Islet of Langerhans (tissue), 1 donor: ENCODE results near the gene KLHL22.
A peak's percentile ranks its signal among the peaks of the same experiment; 100 is the strongest.
"Not testable (repeated sequence)": the region's sequence is repeated elsewhere in the genome, so short reads cannot be mapped to it uniquely, and the experiment has no call there.

Source experiments
- FAIRE-seq: peaks from one replicate; lab custom pipeline; 2011; peaks lifted over from hg19 to GRCh38; lab: Jason Lieb, UNC

The KLHL22 gene

DNA sequence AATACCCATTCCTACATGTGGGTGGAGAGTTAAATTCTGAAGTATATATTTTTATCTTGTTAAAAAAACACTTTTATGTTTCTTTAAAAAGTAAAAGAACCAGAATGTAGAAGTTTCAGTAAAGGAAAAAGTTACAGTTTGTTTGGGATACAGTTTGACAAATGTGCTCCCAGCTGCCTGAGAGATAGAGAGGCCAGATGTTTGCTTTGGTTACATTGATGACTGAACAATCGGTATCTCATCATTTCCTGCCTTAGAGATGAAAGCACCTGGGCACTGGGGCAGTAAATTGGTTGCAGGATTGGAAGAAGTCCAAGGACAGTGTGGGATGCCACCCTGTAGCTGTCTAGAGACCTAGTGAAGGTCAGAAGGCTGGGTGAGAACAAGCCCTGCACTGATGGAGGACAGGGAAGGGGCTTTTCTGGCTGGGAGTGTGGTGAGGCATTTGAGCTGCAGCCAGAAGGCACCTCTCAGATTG is 28.4 kb upstream of the KLHL22 start:
- peak; percentile 88 for FAIRE-seq

DNA sequence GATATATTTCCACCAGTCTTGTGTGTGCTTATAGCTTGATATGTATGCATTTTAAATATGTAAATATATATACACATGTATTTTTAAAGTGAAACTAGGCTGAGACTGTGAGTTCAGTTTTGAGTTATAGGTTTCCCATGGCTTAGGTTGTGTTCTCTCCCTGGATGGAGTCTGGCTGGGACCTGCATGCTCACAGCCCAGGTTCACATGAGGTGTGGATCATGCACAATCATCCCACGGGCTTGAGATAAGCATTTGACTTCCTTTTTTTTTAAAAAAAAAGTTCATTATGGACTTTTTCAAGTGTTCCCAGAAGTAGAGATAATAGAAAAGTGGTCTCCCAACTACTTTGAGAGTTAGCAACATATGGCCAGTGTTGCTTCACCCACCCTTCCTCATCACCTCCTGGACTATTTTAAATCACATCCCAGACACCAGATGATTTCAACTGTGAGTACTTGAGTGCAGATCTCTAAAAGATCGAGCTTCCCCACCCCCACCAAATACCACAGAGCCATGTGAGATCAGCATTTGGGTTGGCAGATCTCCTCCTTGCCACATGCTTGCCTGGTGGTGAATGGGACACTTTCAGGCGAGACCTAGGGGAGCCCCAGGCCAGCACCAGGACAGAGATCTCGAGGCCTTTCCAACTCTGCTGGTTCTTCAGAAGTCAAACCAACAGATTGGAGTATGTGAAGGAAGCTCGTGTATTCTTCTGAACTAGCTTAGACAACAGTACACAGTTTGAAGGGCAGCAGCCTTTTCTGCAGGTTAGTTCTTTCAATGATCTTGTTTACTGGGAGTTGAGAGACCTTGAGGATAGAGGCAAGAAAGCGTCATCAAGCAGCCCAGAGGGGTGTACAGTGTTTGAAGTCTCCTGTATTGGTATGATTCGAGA is 27.7 kb upstream of the KLHL22 start:
- no peak for FAIRE-seq

DNA sequence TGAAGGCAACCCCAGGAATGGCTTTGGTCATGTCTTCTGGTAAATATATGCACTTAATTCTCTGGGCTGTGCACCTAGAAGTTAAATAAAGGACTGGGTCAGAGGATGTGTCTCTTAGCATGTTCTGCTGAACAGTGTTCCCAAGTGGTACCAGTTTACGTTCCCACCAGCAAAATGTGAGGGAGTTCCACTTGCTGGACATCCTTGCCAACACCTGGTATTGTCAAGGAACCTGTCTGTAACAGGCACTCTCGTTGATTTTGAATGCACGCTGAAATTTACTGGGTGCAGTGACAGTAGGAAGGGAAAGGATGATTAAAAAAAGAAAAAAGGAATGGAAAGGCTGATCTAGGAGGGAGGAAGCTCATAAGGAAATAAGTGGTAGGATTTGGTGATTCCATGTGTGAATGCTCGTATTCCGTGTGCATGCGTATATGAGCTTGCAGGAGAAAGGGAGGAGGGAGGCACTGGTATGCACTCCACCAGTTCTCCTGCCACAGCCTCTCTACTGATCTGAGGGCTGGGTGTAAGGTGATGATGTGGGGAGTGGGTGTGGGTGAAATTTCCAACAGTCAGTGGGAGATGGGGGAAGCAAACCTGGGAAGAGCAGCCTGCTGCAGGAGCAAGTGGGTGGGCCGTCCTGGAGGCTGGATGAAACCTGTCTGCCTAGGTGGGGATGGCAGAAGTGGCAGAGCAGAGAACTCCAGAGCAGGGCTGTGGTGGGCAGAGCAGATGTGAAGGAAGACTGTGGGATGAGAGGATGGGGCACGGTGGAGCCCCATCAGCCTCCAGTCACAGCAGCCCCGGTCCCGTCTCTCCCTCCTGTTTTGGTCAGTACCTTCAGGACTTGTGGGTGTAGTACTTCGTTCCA is 26.8 kb upstream of the KLHL22 start:
- FAIRE-seq: no peak

DNA sequence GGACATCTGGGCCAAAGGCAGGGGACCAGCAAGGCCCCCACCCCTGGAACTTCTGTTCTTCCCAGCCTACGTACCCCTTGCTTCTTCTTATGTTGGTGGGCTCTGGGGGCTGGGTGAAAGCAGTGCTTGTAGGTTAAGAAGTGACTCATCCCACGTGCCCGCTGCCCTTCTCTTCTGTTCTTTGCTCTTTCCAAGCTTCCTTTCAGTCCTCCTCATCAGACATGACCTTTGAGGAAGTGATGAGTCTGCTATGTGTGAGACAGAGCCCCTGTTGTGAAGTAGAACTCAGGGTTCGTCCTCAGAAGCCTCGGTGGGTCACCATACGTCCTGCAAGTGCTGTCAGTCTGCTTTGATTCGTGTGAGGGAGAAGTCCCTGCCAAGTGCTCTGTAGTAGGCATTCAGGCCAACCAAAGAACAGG is 24.5 kb upstream of the KLHL22 start:
- FAIRE-seq: no peak

DNA sequence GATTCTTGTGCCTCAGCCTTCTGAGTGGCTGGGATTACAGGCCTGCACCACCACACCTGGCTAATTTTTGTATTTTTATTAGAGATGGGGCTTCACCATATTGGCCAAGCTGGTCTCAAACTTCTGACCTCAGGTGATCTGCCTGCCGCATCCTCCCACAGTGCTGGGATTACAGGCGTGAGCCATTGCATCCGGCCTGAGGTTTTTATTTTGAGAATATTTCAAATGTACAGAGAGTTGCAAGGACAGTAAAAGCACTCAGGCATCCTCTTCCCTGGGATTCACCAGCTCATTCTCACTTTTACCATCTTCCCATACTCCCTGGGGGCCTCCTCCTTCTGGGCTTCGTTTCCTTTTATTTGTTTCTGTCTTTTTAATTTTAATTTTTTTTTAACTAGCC is 24.0 kb upstream of the KLHL22 start:
- FAIRE-seq: no peak

DNA sequence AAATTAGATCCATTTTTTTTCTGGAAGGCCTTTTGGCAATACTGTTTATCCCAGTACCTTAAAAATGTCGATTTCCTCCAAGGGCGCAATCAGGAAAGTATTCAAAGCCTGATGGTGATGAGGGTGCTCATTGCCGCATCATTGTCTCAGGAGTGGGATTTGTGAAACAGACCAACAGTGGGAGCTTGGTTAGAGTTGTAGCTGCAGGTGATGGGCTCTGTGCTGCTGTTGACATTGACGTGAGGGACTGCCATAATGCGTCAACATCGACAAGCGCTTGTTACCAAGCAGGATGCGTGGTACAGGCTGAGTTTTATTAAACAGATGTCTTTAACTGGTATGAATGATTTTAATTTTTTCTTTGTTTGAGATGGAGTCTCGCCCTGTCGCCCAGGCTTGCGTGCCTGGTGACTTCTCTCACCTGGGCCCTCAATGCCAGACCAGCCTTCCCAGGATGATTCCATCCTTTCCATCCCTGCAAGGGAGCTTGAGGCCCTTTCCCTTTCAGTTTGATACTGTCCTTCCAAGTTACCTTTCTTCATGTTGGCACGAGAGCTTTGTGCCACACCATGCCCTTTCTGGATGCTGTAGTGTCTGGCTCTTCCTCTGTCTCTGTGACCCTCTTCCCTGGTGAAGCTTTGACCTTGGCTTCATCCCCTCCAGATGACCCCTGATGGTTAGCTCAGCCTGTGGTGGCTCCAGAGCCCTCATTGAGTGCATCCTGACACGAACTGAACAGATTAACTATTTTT is 22.4 kb upstream of the KLHL22 start:
- no peak for FAIRE-seq

DNA sequence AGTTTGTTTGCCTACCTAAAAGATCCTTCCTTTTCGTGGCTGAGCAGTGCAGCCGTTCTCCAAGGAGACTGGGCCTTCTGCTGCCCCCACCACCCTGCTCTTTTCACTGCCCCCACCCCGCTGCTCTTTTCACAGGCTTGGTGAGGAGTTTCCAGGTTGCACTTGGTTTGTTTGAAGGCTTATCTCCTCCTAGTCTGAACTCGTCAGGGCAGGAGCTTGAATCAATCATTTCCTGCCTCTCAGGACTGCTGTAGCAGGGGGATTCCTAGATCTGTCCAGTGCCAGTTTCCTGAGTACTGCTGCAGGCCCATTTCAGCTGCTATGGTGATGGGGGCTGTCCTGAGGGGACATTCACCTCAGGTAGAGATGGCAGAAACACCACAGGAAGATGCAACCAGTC is 21.8 kb upstream of the KLHL22 start:
- no peak for FAIRE-seq

DNA sequence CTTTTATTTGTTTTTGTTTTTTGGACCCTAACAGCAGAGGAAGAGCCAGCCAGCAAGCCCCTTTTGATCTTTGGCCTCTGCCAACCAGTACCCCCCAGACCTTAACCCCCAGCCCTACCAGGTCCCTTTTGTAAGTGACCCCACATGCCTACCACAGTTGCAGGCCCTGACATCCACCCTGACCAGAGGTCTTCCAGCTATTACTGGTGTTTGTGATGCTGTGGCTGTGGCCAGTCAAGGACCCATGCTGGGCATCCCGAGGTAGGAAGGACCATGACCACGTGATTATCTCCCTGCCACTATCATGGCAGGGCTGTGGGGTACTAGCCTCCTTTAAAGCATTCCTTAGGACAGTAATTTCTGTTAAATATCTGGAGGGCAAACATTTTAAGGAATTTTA is 20.8 kb upstream of the KLHL22 start:
- FAIRE-seq: no peak

DNA sequence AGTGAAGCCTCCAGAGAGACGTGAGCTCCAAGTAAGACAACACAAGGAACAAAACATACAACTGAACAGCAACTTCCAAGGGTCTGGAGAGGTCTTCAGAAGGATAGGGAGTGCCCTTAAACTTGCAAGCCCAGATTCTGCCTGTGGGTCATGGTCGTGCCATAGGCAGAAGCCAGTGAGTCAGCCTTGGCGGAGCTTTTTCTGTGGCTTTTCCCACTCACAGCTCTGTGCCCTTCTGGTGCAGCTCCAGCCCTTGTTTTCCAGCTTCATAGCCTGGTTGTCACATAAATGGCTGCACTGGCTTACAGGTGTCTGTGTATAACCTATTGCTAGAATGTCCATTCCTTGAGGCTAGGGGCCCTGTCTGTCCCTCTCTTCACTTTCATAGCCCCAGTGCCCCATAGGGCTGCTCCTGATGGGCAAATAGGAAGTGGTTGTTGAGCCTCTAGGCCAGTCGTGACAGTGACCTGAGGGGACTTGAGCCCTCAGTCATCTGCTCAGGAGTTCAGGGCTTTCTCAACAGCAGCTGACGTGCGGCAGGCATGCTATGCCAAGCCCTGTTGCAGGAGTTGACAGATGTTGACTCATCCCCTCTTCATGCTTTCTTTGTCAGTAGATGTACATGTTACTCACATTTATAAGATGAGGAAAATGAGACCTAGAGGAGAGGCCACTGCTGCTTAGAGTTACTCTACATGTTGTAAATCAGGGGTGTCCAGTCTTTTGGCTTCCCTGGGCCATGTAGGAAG is 19.2 kb upstream of the KLHL22 start:
- no peak for FAIRE-seq

DNA sequence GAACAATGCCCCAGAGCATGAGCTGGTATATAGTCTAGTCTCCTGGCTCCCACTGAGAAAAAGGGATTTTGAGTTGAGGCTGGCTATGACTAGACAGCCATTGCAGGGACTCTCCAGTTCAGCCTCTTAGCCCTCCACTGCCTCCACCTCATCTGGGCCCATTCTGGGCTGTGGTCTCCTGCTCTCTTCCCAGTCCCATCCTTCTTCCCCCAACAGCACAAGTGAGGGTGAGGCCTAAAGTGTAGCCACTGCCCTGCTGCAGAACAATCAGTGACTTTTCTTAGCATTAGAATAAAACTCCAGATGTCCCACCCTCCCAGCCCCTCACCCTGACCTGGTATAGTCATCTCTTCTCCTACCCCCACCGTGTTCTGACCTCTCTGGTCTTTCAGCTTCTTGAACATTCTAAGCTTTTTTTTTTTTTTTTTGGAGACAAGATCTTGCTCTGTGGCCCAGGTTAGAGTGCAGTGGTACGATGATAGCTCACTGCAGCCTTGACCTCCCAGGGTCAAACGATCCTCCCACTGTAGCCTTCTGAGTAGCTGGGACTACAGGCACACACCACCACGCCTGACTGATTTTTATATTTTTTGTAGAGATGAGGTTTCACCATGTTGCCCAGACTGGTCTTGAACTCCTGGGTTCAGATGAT is 16.1 kb upstream of the KLHL22 start:
- FAIRE-seq: no peak

DNA sequence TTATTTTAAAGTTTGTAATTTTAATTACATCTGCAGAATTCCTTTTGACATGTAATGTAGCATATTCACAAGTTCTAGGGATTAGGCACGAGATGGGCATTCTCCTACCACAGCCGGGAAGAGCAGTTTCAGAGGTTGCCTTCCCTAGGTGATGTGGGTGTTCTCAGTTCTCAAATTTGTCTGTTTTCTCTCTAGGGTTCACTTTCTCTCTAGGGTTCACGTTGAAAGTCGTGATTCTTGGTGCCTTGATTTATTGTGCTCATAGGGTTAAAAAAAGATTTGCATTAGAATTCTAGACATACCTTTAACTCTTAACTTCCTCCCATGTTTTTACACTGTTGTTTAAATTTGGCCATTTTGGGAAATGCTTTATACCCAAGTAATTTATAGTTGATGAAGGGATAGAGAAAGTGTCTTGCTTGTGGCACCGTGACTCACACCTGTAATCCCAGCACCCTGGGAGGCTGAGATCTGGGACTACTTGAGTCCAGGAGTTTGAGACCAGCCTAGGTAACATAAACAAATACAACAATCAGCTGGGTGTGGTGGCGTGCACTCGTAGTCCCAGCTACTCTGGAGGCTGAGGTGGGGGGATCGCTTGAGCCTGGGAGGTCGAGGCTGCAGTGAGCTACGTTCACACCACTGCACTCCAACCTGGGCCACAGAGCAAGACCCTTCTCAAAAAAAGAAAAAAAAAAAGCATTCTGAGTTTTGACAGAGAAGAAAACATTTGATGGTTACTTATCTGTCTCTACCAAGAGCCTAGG is 15.4 kb upstream of the KLHL22 start:
- no peak for FAIRE-seq

DNA sequence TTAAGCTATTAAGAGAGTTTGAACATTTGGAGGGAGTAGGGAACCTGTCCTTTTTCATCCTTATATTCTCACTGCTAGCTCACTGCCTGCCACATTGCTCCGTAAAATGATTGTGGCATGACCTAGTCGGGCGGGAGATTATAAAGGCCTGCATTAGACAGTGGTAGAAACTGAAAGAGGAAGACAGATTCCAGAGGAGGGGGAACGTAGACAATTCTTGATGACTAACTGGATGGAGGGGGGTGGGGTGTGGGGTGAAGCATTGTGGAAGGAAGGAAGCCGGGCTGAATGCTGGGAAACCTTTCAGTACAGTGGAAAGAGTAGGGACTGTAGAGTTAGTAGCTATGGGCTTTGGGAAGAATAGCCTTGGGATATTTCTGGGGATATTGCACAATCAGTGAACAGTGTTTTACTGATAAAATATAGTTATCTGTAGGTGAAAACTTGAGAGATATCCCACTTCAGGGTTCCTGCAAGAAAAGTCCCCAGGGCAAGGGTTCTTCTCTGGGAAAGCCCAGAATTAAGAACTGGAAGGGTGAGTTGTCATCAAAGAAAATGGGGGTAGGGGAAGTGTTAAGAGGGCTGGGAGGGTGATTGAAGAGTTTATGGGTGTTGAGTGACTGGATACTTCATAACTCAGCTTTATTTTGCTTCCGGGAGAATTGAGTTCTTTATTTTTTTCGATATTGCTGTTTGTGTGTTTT is 13.9 kb upstream of the KLHL22 start:
- FAIRE-seq: no peak

DNA sequence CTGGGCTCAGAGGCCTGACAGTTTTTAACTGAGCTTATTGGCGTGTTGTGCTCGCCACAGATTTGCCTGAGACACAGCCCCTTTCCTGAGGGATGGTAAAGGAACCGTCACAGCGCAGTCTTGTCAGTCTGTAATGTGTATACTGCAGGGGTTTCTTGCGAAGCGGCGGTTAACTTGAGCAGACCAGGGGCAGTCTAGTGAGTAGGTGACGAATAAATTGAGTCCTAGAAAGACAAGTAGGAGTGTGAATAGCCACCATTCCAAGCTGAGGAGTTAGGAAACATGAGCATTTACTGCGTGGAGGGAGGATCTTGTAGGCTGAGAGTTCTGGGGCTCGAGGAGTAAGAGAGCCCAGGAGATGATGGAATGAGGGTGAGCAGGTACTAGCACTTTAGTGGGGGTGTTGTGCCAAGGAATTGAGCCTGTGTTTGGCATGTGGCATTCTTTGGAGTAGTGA is 13.2 kb upstream of the KLHL22 start:
- no peak for FAIRE-seq

DNA sequence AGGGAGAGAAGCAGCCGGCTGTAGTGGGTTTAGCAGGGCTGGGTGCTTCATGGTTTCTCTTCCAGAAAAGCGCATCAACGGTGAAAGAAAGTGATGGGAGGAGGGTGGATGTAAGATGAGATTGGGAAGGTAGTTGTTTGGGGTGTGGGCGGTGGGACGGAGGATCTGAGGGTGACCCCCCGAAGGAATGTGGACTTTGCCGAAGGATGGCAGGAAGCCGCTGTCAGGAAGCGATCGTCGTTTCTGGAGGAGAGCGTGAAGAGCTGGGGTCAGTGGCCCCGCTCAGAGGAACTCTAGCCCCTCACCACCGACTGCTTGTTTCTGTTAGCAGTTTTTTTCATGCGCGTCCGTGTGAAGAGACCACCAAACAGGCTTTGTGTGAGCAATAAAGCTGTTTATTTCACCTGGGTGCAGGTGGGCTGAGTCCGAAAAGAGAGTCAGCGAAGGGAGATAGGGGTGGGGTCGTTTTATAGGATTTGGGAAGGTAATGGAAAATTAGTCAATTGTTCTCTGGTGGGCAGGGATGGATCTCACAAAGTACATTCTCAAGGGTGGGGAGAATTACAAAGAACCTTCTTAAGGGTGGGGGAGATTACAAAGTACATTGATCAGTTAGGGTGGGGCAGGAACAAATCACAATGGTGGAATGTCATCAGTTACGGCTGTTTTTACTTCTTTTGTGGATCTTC is 12.6 kb upstream of the KLHL22 start:
- FAIRE-seq: not testable (repeated sequence)

DNA sequence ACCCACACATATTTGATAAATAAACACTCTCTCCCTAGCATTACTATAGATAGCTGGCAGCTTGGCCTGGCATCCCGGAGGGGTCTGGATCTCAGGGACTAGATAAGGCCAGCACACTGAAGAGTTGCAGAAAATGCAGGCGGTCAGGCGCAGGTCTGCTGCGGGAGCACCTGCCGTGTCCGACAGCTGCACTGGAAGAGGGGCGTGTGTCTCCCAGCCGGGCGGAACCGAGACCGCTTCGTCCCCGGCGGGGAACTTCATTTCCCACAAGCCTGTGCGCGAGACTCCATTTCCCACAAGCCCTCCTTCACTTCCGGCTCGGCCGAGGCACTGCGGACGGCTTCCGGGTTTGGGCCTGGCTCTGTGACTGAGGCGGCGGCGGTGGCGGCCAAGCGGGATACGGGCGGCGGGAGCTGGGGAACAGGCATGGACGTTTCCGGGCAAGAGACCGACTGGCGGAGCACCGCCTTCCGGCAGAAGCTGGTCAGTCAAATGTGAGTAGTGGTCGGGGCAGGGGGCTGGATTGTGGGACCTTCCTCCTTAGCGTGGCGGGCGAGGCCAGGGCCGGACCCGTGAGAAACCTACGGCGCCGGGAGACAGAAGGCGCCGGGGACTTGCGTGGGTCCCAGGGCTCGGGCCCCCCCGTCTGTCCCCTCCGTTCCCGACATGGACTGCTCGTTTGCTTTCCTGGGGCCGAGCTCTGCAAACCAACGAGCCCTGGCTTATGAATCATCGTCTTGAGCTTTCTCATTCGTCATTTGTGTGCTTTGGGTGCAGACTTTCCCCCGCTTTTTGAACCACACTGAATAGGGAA is 11.9 kb upstream of the KLHL22 start, which contains the start of gene MED15:
TSS of gene MED15 (plus strand) at position 358 of the 814 bp plus-strand sequence. CDS start at position 427, 69 bp downstream.
- FAIRE-seq: no peak

DNA sequence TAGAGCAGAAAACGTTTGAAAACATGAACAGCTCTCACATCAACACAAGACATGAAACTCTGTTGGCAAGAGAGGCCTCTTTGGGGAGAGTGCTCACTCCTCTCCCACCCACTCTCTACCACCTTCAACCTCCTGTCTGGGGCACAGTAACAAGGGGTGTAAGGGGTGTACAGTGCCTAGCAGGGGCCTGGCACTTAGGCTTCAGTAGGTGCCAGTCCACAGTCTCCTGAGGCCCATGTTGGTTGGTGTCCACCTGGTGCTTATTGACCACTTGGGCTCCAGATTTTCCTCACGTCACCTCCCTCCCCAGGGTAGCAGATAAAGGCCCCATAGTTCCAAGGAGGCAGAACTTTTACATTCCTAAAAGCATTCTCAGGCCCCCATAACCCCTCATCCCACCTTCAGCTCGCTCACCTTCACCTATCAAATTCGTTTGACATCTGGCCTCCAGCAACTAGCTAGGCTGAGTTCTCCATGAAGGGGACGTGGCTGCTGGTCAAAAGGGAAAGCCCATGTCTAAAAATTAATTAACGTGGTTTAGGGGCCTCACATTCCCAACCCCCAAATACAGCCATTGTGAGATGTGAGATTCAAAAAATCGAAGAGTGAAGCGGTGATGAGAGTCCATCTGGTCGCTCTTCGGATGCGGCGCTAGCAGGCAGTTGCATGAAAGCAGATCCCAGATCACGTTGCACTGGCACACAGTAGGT is 11.1 kb upstream of the KLHL22 start:
- no peak for FAIRE-seq

DNA sequence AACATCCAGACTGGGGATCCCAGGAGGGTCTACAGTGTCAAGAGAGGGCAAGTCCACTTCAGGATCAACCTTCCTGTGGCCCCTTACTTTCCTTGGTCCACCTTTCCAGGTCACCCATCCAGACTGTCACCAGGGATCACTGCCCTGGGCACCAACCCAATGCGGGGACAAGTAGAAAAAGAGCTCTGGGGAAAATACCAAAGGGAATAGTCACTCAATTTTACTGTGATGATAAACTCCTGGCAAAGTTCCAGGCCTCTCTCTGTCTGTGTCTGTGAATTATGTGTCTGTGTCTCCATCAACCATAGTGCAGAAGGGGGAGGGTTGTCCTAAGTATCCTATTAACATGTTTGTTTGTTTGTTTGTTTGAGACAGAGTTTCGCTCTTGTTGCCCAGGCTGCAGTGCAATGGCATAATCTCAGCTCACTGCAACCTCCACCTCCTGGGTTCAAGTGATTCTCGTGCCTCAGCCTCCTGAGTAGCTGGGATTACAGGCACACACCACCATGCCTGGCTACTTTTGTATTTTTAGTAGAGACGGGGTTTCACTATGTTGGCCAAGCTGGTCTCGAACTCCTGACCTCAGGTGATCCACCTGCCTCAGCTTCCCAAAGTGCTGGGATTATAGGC is 8.8 kb upstream of the KLHL22 start:
- not testable (repeated sequence) for FAIRE-seq
